T-cell (primary cell): ENCODE data around the gene PLEKHA8. TPM values are rescaled to one million over a fixed set of nuclear protein-coding genes. Genes with fewer than 3 reads are reported as not detected.

Experiments
- ATAC-seq, 4 experiments: fragments of 200-7000 bp in 3 of 4; fragments of 150-1000 bp in 1 of 4; cut with Tn5 transposase; replicated peaks in 1 of 4; 1 replicate in 3 of 4; 2 replicates in 1 of 4; pipeline ENCODE4 v1.10.0; 2021; ENCODE audit warnings: moderate library complexity in 3 of 4, mild to moderate bottlenecking in 2 of 4, moderate number of reproducible peaks in 1 of 4
- CTCF ChIA-PET, 2 donors: fragments of 300-600 bp; sonication (Branson Sonifier 250); formaldehyde crosslinking; loops; one replicate each; lab custom pipeline; 2022; ENCODE audit warnings: antibody characterized with exemption in 2 of 2; lab: Charles Lee
- POLR2A ChIA-PET, 2 donors: fragments of 300-600 bp; sonication (Branson Sonifier 250); formaldehyde crosslinking; loops; one replicate each; lab custom pipeline; 2022; ENCODE audit warnings: antibody characterized with exemption in 2 of 2; lab: Charles Lee
- DNase-seq, 35 experiments: peaks; one replicate each; pipeline versions ENCODE4 v3.0.0 to v3.0.0-alpha.2; 2013 to 2023
- H3K27ac ChIP-seq: one replicate; pipeline ENCODE4 v1.5.1; 2013; ENCODE audit warnings: low read length
- H3K27me3 ChIP-seq, 2 experiments: replicated peaks in 1 of 2; 1 replicate in 1 of 2; 2 replicates in 1 of 2; pipeline versions ENCODE4 v1.6.1 to v1.7.0; 2013; ENCODE audit warnings: low read length in 1 of 2, mixed read lengths in 1 of 2; ENCODE audit not compliant: control insufficient read depth in 2 of 2, insufficient read depth in 2 of 2; ENCODE audit errors: extremely low read depth in 1 of 2
- H3K36me3 ChIP-seq, 2 donors: 1 replicate in 1 of 2; 2 replicates in 1 of 2; pipeline versions ENCODE4 v1.6.1 to v1.7.0; 2013; ENCODE audit warnings: low read length in 1 of 2; ENCODE audit not compliant: control insufficient read depth in 2 of 2, insufficient read depth in 1 of 2; ENCODE audit errors: extremely low read depth in 1 of 2
- H3K4me1 ChIP-seq, 2 experiments: 1 replicate in 1 of 2; 2 replicates in 1 of 2; pipeline versions ENCODE4 v1.6.1 to v1.7.0; 2013; ENCODE audit warnings: low read length in 2 of 2, mixed read lengths in 1 of 2; ENCODE audit not compliant: insufficient read depth in 2 of 2, control insufficient read depth in 1 of 2; ENCODE audit errors: extremely low read depth in 1 of 2
- H3K4me3 ChIP-seq, 2 donors: 1 replicate in 1 of 2; 2 replicates in 1 of 2; pipeline versions ENCODE4 v1.5.1 to v1.7.0; 2013; ENCODE audit warnings: mild to moderate bottlenecking in 2 of 2, low read length in 1 of 2, moderate library complexity in 1 of 2; ENCODE audit not compliant: control insufficient read depth in 1 of 2; ENCODE audit errors: extremely low read depth in 1 of 2
- H3K9me3 ChIP-seq: 2 replicates; pipeline ENCODE4 v1.7.0; 2013
- H3K27ac Mint-ChIP-seq, 2 donors: one replicate each; pipeline ENCODE4 v1.8.0; 2020 to 2021; ENCODE audit warnings: mild to moderate bottlenecking in 2 of 2, mixed read lengths in 2 of 2
- H3K27me3 Mint-ChIP-seq, 2 donors: one replicate each; pipeline ENCODE4 v1.8.0; 2021 to 2022; ENCODE audit warnings: mixed read lengths in 2 of 2
- H3K36me3 Mint-ChIP-seq: one replicate; pipeline ENCODE4 v1.8.0; 2021; ENCODE audit warnings: mixed read lengths
- H3K4me1 Mint-ChIP-seq, 3 donors: one replicate each; pipeline ENCODE4 v1.8.0; 2020 to 2022; ENCODE audit warnings: mixed read lengths in 3 of 3, mild to moderate bottlenecking in 1 of 3
- H3K4me3 Mint-ChIP-seq, 3 donors: one replicate each; pipeline ENCODE4 v1.8.0; 2020 to 2022; ENCODE audit warnings: mild to moderate bottlenecking in 3 of 3, mixed read lengths in 3 of 3, moderate library complexity in 3 of 3
- H3K9me3 Mint-ChIP-seq, 3 donors: one replicate each; pipeline ENCODE4 v1.8.0; 2020 to 2022; ENCODE audit warnings: mixed read lengths in 3 of 3
- WGBS: methylation state at CpG from one replicate; pipeline ENCODE4 v1.1.5; 2013; ENCODE audit warnings: missing lambda C conversion rate; ENCODE audit not compliant: insufficient coverage; 5-methylcytosine and 5-hydroxymethylcytosine counted together
- total RNA-seq, 35 experiments: library from RNA in 6 of 35; stranded (reverse) in 6 of 35; fragments of 120-200 nt in 1 of 35; gene quantifications; one replicate each; pipeline versions ENCODE4 v1.2.1 to v1.2.4 and lab custom pipeline; 2013 to 2026

The PLEKHA8 gene
- total RNA-seq, 5 donors from 2014 or later (not counting 1 experiment from before 2014, with no cell fraction given): 8.6 to 11.2 (median 9.9) TPM

DNA sequence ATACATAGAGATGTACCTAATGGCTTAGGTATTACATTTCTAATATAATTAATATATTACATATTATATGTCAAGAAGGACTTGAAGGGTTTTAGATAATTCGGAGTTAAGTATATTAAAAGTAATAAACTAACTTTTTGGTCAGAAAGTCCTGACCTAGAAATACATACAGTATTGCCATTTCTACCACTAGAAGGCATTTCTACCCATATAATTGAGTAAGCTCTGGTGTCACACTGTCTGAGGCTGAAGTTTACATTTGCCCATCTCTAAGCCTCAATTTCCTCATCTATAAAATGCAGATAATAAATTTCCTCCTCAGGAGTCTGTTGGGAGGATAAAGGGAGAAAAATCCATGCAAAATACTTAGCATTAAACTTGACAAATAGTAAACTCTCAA, 8.8 kb upstream of the PLEKHA8 start:
- no CpG with 5 or more reads among the region's 1 CpG for WGBS
- ATAC-seq (no peak), DNase-seq (no peak)
- Mint-ChIP-seq H3K27me3 (no peaks in the 10 kb centered on the region), H3K4me1 (peaks cover 13 to 14% (median 13%) of the 10 kb centered on the region in 3 donors), H3K36me3 (peaks cover 9% of the 10 kb centered on the region), H3K9me3 (no peaks in the 10 kb centered on the region), H3K4me3 (no peak overlapping the region), H3K27ac (no peak overlapping the region)
- Histone ChIP-seq H3K9me3 (no peaks in the 10 kb centered on the region), H3K27me3 (no peaks in the 10 kb centered on the region), H3K4me1 (peaks cover 0 to 2% of the 10 kb centered on the region in 2 experiments), H3K36me3 (peaks cover 0 to 7% of the 10 kb centered on the region in 2 donors), H3K4me3 (no peak overlapping the region), H3K27ac (no peak overlapping the region)
- POLR2A ChIA-PET: no interaction called here
- CTCF ChIA-PET: interaction anchor here in 1 of 2 donors (0.8 kb wide), 1 partner anchor 43 kb away, joined by 3 read pairs; no protein-coding TSS in a partner anchor

DNA sequence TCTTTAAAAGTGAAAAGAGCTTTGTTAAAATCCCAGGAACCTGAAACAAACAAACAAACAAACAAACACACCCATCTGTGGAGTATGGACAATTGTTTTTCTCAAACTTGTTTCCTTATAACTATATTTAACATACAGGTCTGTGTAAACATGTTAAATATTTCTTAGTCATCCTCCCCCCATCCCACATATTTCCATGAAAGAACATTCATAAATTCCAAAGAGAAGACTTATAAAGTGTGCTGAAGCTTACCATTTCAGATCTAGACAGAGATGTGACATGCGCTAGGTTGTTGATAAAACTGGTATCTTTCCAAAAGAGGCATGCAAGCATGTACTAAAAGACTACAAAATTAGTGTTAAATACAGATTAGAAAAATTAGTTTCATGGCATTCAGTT, 8.3 kb upstream of the PLEKHA8 start:
- CTCF ChIA-PET: interaction anchor here in 1 of 2 donors (0.8 kb wide), 1 partner anchor 43 kb away, joined by 3 read pairs; no protein-coding TSS in a partner anchor
- H3K27me3 ChIP-seq: no peaks in the 10 kb centered on the region

DNA sequence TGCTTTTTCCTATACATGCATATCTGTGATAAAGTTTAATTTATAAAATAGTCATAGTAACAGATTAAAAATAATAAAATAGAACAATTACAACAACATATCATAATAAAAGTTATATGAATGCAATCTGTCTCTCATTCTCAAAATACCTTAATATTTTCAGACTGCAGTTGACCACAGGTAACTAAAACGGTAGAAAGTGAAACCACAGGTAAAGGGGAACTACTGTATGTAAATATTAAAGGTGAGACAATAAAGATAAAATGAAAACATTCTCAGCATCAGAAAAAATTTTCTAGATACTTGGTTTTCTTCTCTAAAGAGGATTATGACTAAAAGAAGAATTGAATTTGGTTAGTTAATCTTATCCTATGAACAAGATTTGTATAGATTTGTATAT, 7.7 kb upstream of the PLEKHA8 start:
- no peak overlapping the region for H3K27ac Mint-ChIP-seq
- peaks cover 6% of the 10 kb centered on the region for H3K36me3 Mint-ChIP-seq
- Histone ChIP-seq H3K27ac (no peak overlapping the region), H3K36me3 (peaks cover 0 to 7% of the 10 kb centered on the region in 2 donors), H3K4me3 (no peak overlapping the region), H3K9me3 (no peaks in the 10 kb centered on the region), H3K4me1 (peaks cover 0 to 8% of the 10 kb centered on the region in 2 experiments), H3K27me3 (no peaks in the 10 kb centered on the region)
- H3K4me3 Mint-ChIP-seq: no peak overlapping the region
- POLR2A ChIA-PET: no interaction called here
- H3K9me3 Mint-ChIP-seq: no peaks in the 10 kb centered on the region
- CTCF ChIA-PET: no interaction called here
- ATAC-seq (no peak), DNase-seq (no peak)
- H3K4me1 Mint-ChIP-seq: peaks cover 24 to 25% (median 24%) of the 10 kb centered on the region in 3 donors
- no CpG with 5 or more reads among the region's 1 CpG for WGBS
- H3K27me3 Mint-ChIP-seq: no peaks in the 10 kb centered on the region

More for the DNA sequence above, 8.3 kb upstream of the PLEKHA8 start:
- H3K9me3 Mint-ChIP-seq: no peaks in the 10 kb centered on the region
- Histone ChIP-seq H3K4me1 (peaks cover 0 to 5% of the 10 kb centered on the region in 2 experiments), H3K9me3 (no peaks in the 10 kb centered on the region), H3K4me3 (no peak overlapping the region), H3K27ac (no peak overlapping the region), H3K36me3 (peaks cover 0 to 7% of the 10 kb centered on the region in 2 donors)
- POLR2A ChIA-PET: no interaction called here
- H3K27ac Mint-ChIP-seq: no peak overlapping the region
- peaks cover 19% of the 10 kb centered on the region in 3 donors for H3K4me1 Mint-ChIP-seq
- no CpG with 5 or more reads among the region's 1 CpG for WGBS
- H3K36me3 Mint-ChIP-seq: peaks cover 6% of the 10 kb centered on the region
- no peak overlapping the region for H3K4me3 Mint-ChIP-seq
- H3K27me3 Mint-ChIP-seq: no peaks in the 10 kb centered on the region
- ATAC-seq: no peak
- DNase-seq: no peak

DNA sequence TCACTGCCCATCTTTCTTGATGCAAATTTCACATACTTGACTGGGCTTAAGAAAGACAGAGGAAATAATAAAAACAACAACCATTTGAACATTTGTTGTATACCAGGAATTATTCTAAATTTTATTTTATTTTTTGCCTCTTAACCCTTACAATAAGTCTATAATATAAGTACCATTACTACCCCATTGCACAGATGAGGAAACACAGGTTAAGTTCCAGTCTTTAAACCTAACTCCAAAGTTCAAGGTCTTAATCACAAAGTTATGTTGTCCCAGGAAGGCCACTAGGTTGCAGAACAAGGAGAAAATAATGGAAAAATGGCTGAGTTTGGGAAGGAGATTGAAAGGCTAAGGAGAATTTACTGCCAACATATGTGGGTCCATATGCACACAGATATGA, 5.2 kb upstream of the PLEKHA8 start:
- ChIA-PET POLR2A (no interaction called here), CTCF (interaction anchor here in 1 of 2 donors (1.5 kb wide), 1 partner anchor 39 kb away, joined by 3 read pairs; no protein-coding TSS in a partner anchor)
- ATAC-seq: no peak
- no peak for DNase-seq
- no peak overlapping the region for H3K4me3 ChIP-seq
- Mint-ChIP-seq H3K4me1 (peaks cover 36 to 48% (median 39%) of the 10 kb centered on the region in 3 donors), H3K9me3 (no peaks in the 10 kb centered on the region), H3K36me3 (no peaks in the 10 kb centered on the region), H3K27ac (no peak overlapping the region), H3K4me3 (no peak overlapping the region), H3K27me3 (no peaks in the 10 kb centered on the region)
- no peaks in the 10 kb centered on the region for H3K27me3 ChIP-seq
- H3K27ac ChIP-seq: no peak overlapping the region
- no peaks in the 10 kb centered on the region for H3K36me3 ChIP-seq
- peaks cover 2 to 11% of the 10 kb centered on the region in 2 experiments for H3K4me1 ChIP-seq
- H3K9me3 ChIP-seq: no peaks in the 10 kb centered on the region

DNA sequence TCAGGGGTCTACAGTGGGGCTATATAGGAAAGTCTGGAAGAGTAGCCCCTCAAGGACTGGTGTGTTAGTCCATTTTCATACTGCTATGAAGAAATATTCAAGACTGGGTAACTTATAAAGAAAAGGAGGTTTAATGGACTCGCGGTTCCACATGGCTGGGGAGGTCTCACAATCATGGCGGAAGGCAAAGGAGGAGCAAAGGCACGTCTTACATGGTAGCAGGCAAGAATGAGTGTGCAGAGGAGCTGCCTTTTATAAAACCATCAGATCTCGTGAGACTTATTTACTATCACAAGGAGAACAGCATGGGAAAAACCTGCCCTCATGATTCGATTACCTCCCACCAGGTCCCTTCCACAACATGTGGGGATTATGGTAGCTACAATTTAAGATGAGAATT, 4.7 kb upstream of the PLEKHA8 start:
- WGBS: no CpG with 5 or more reads among the region's 6 CpGs
- Histone ChIP-seq H3K4me3 (no peak overlapping the region), H3K27me3 (no peaks in the 10 kb centered on the region), H3K36me3 (no peaks in the 10 kb centered on the region), H3K4me1 (peaks cover 2 to 11% of the 10 kb centered on the region in 2 experiments), H3K9me3 (no peaks in the 10 kb centered on the region), H3K27ac (no peak overlapping the region)
- no peaks in the 10 kb centered on the region for H3K27me3 Mint-ChIP-seq
- no peaks in the 10 kb centered on the region for H3K9me3 Mint-ChIP-seq
- DNase-seq (no peak), ATAC-seq (no peak)
- H3K36me3 Mint-ChIP-seq: no peaks in the 10 kb centered on the region
- no peak overlapping the region for H3K4me3 Mint-ChIP-seq
- ChIA-PET CTCF (interaction anchor here in 1 of 2 donors (1.5 kb wide), 1 partner anchor 38 kb away, joined by 3 read pairs; no protein-coding TSS in a partner anchor), POLR2A (no interaction called here)
- peaks cover 36 to 49% (median 40%) of the 10 kb centered on the region in 3 donors for H3K4me1 Mint-ChIP-seq
- no peak overlapping the region for H3K27ac Mint-ChIP-seq

DNA sequence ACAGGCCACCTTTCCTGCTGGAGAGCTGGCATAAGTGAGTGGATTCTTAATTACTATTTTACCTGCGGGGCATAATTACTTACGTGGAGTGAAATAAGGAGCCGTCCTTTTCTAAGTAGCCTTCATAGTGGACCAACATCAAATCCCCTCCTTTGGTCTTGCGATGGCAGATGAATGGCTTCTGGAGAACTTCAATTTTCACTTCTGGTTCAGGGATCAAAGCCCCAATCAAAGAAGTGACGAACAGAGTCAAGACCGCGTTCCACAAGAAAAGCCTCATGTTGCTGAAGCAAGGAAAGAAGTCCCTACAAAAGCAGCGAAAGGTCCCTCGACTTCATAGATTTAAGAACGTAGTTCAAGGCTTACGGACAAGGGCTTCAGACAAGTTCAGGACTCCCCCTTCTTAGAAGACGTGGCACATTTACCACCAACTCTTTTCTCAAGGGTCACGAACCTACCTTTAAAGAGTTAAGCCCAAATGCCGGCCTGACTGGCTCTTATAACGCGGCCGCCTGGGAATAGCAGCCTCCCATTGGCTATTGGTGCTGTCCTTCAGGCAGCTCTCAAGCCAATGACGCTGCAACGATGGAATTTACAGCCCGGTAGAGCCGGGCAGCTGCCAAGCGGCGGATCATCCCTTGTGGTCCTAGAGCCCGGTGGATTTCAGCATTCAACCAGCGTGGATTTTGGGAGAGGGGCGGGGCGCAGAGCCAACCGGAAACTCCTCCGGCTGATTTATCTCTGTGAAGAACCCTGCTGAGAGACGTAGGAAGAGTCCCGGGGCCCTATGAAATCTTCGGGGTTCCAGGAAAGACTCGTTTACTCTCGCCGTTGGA, 1.8 kb upstream of the PLEKHA8 start, which contains the start of gene FKBP14:
FKBP14 (minus strand) TSS at position 474 of the 836 bp plus-strand sequence; CDS start at position 280, 194 bp downstream.
- DNase-seq (peak; percentile 75 to 96 (median 92)), ATAC-seq (peak; percentile 83 to 85 (median 85))
- H3K4me1 Mint-ChIP-seq: peaks cover 36 to 49% (median 38%) of the 10 kb centered on the region in 3 donors
- Histone ChIP-seq H3K36me3 (no peaks in the 10 kb centered on the region), H3K27me3 (no peaks in the 10 kb centered on the region), H3K9me3 (no peaks in the 10 kb centered on the region), H3K27ac (peak within 1 kb of the TSS; percentile 61), H3K4me1 (peaks cover 9 to 20% of the 10 kb centered on the region in 2 experiments), H3K4me3 (peak within 1 kb of the TSS; percentile 87 to 93)
- no peaks in the 10 kb centered on the region for H3K36me3 Mint-ChIP-seq
- ChIA-PET CTCF (interaction anchor here in 1 of 2 donors (0.5 kb wide), 1 partner anchor 838 kb away, joined by 4 read pairs; no protein-coding TSS in a partner anchor), POLR2A (interaction anchor here in 1 of 2 donors (0.9 kb wide), 1 partner anchor 108 kb away, joined by 3 read pairs; no protein-coding TSS in a partner anchor)
- no peaks in the 10 kb centered on the region for H3K27me3 Mint-ChIP-seq
- no peak within 1 kb of the TSS for H3K4me3 Mint-ChIP-seq
- WGBS: under 1% methylated on average over 32 of the region's 35 CpGs
- no peaks in the 10 kb centered on the region for H3K9me3 Mint-ChIP-seq
- peak within 1 kb of the TSS; percentile 82 to 87 for H3K27ac Mint-ChIP-seq
